GM12874 (cell line): Measurements from ENCODE around the gene REPS2.

Experiments used
- CTCF ChIP-seq: IDR thresholded peaks from 2 replicates; pipeline ENCODE4 v1.5.1; 2011; ENCODE audit warnings: low read depth, mild to moderate bottlenecking, control low read depth, low read length, moderate library complexity; ENCODE audit not compliant: insufficient read depth

REPS2 gene

DNA sequence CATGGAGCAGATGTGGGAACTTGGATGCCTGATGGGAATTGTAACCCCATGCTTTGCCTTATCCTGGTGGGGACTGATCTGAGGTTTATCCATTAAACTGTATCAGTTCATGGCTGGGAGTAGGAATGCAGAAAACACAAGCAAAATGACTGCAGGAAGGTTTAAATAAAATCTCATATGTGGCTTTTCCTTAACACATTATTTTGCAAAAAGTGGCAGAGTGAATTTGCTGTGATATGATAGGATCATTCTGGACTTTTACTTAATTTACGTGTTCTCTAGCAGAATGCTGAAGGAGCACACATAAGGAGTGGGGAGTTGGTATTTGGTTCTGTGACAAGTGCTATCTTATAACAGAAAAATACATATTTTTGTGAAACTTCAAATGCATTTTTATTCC is 34.8 kb downstream of the REPS2 start:
- no peak for TF ChIP-seq CTCF

- TF ChIP-seq CTCF: no peak
Observed at GRCh38 chrX:16981980-16982379, 35.5 kb downstream of the REPS2 start.

DNA sequence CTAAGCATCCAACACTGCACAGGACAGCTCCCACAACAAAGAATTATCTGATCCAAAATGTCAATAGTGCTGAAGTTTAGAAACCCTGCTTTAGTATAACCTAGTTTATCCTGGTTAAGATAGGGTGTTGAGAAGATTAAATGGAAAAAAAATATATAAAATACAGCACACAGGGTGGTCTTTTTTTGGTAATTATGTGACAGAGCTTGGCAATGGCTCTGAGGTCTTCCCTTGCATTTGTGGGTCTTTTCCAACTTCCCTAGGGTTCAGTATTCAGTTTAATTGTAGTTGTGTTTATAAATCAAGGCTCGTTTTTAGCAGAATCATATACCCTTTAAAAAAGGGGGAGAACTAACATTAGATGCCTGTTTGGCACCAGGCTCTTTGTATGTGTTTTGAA is 36.6 kb downstream of the REPS2 start:
- no peak for TF ChIP-seq CTCF

GRCh38 chrX:16985286-16985685 is 38.8 kb downstream of the REPS2 start:
- no peak for TF ChIP-seq CTCF

DNA sequence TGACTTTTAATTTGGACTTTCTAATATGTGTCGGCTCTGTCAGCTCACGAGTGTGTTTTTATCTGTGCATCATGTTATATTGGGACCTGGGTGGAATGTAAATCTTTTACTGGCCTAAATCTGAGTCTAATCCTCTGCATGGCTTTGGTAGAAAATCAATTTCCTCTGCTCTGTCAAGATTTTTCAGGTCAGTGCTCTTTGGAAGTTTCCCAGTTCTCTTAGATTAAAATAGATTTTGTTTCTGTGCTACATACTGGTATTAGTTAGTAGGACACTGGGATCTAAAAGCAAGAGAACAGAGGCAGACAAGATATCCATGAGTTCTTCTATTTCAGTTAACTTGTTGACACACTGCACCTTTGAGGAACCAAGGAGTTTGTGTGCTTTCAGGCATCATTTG is 39.7 kb downstream of the REPS2 start:
- TF ChIP-seq CTCF: no peak

GRCh38 chrX:16989750-16990149 is 43.3 kb downstream of the REPS2 start:
- no peak for TF ChIP-seq CTCF

GRCh38 chrX:16990839-16991238 is 44.4 kb downstream of the REPS2 start:
- TF ChIP-seq CTCF: no peak

- TF ChIP-seq CTCF: no peak
Observed at GRCh38 chrX:16992445-16992844, 46.0 kb downstream of the REPS2 start.
